ENCODE results near the gene RIC1. TPM values are rescaled to one million over a fixed set of nuclear protein-coding genes. Genes with fewer than 3 reads are reported as not detected.
A peak's percentile ranks its signal among the peaks of the same experiment; 100 is the strongest.

The RIC1 gene
- total and polyA plus RNA-seq, 2 of the 13 experiments (the other 11 are each of a cell fraction or from before 2014, with no cell fraction given): 18.2 to 19.0 TPM

GRCh38 chr9:5721279-5722087 is 92.6 kb downstream of the RIC1 start (continued):
- peak; percentile 86; the same call in 1 of the 2 replicates for TF ChIP-seq ZNF710 (CRISPR knock-in tag; IDR thresholded peaks at IDR 0.05; ENCODE audit: borderline replicate concordance)
- no peak for TF ChIP-seq CCDC6 (CRISPR knock-in tag; IDR thresholded peaks at IDR 0.05)
- no peak; the same call in 1 of the 2 replicates for TF ChIP-seq ZNF512B (CRISPR knock-in tag; IDR thresholded peaks at IDR 0.05; ENCODE audit: borderline replicate concordance)
- TF ChIP-seq THAP11 (CRISPR knock-in tag; IDR thresholded peaks at IDR 0.05): peak; percentile 57
- TF ChIP-seq EED (CRISPR knock-in tag; IDR thresholded peaks at IDR 0.05): no peak
- no peak for TF ChIP-seq PBX2 (CRISPR knock-in tag; IDR thresholded peaks at IDR 0.05)
- TF ChIP-seq ZNF629 (CRISPR knock-in tag; conservative IDR thresholded peaks at IDR 0.05): 0 out of 2 replicates have a peak, but pooled peaks have one; percentile 3
- no peak for TF ChIP-seq CBX2 (IDR thresholded peaks at IDR 0.05; ENCODE audit: low read depth, low read length)
- TF ChIP-seq CBX2 (CRISPR knock-in tag; IDR thresholded peaks at IDR 0.05; ENCODE audit: low read depth): no peak
- TF ChIP-seq ZNF207 (IDR thresholded peaks at IDR 0.05; ENCODE audit: borderline replicate concordance): no peak
- TF ChIP-seq LRRFIP1 (CRISPR knock-in tag; conservative IDR thresholded peaks at IDR 0.05): no peak
- no peak for TF ChIP-seq PREB (CRISPR knock-in tag; IDR thresholded peaks at IDR 0.05)
- no peak; the same call in 1 of the 2 replicates for TF ChIP-seq ZMAT3 (CRISPR knock-in tag; conservative IDR thresholded peaks at IDR 0.05)
